Muscle layer of colon (tissue), 2 donors: ENCODE data around the gene HACD4.

Source experiments
- H3K27ac ChIP-seq: one replicate; pipeline ENCODE4 v1.7.0; 2013; ENCODE audit warnings: low read depth, mild to moderate bottlenecking, low read length, moderate library complexity
- H3K27me3 ChIP-seq, 2 donors: one replicate each; pipeline ENCODE4 v1.7.0; 2013; ENCODE audit warnings: low read length in 2 of 2, mild to moderate bottlenecking in 2 of 2; ENCODE audit not compliant: insufficient read depth in 2 of 2, control insufficient read depth in 1 of 2
- H3K36me3 ChIP-seq: one replicate; pipeline ENCODE4 v1.7.0; 2013; ENCODE audit warnings: mild to moderate bottlenecking, low read length; ENCODE audit not compliant: insufficient read depth
- H3K4me1 ChIP-seq: one replicate; pipeline ENCODE4 v1.7.0; 2013; ENCODE audit warnings: mild to moderate bottlenecking, low read length; ENCODE audit not compliant: insufficient read depth
- H3K4me3 ChIP-seq, 2 donors: one replicate each; pipeline ENCODE4 v1.7.0; 2013; ENCODE audit warnings: low read length in 2 of 2, low read depth in 1 of 2, mild to moderate bottlenecking in 1 of 2, moderate library complexity in 1 of 2
- H3K9ac ChIP-seq: one replicate; pipeline ENCODE4 v1.7.0; 2013; ENCODE audit warnings: low read length
- H3K9me3 ChIP-seq: one replicate; pipeline ENCODE4 v1.7.0; 2013; ENCODE audit warnings: mild to moderate bottlenecking, low read length
- donor health status: abdominal sarcoma.
- donor health status: Adenocarcinoma of cecum.

The HACD4 gene

DNA sequence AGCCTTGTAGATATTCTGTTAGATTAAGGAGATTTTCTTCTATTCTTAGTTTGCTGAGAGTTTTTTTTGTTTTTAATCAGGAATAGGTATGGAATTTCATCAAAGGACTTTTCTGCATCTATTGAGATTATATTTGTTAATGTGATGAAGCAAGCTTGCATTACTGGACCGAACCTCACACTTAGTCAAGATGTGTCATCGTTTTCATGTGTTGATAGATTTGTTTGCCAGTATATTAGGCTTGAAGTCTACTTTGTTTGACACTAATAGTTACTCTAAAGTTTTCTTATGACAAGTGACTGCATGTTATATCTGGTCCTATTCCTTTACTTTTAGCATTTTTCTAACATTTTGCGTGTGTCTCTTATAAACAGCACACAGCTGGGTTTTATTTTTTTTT lies 12.4 kb upstream of the HACD4 start:
- H3K9me3 ChIP-seq: no peaks in the 10 kb centered on the region
- H3K4me3 ChIP-seq: no peak overlapping the region
- H3K36me3 ChIP-seq: no peaks in the 10 kb centered on the region
- H3K4me1 ChIP-seq: no peaks in the 10 kb centered on the region
- H3K9ac ChIP-seq: no peak overlapping the region
- no peaks in the 10 kb centered on the region for H3K27me3 ChIP-seq
- H3K27ac ChIP-seq: no peak overlapping the region

DNA sequence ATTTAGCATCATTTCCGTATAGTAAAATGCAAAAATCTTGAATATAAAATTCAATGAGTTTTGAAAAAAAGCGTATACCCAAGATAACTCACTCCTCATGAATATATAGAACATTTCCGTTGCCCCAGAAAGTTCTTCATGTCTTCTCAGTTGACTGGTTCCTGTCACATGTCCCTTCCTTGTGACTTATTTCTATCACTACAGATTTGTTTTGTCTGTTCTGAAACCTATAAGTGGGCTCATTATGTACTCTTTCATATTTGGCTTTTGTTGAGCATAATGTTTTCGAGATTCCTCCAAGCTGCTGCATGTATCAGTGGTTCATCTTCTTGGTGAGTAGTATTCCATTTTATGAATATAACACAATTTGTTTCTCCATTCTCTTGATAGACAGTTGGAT lies 11.0 kb upstream of the HACD4 start:
- Histone ChIP-seq H3K9ac (no peak overlapping the region), H3K27me3 (no peaks in the 10 kb centered on the region), H3K4me3 (no peak overlapping the region), H3K27ac (no peak overlapping the region), H3K9me3 (no peaks in the 10 kb centered on the region), H3K4me1 (no peaks in the 10 kb centered on the region), H3K36me3 (no peaks in the 10 kb centered on the region)

DNA sequence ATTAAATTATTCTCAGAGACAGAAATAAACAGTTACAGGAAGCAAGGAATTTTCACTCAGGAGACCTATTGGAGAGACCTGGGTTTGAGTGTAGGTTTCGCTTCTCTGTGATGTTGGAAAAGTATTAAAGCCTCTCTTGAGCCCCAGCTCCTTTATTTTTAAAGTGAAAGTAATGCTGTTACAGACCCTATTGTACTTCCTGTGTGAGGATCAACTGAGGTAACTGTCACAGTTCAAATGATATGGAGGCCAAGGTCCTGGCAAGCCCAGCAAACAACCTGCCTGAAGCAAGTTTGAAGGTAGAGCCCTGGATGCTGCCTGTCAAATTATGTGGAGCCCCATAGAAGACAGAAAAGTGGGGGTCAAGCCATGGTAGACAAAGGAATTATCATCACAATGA lies 7.9 kb upstream of the HACD4 start:
- Histone ChIP-seq H3K9me3 (no peaks in the 10 kb centered on the region), H3K9ac (no peak overlapping the region), H3K4me1 (no peaks in the 10 kb centered on the region), H3K36me3 (no peaks in the 10 kb centered on the region), H3K4me3 (no peak overlapping the region), H3K27ac (no peak overlapping the region), H3K27me3 (no peaks in the 10 kb centered on the region)

DNA sequence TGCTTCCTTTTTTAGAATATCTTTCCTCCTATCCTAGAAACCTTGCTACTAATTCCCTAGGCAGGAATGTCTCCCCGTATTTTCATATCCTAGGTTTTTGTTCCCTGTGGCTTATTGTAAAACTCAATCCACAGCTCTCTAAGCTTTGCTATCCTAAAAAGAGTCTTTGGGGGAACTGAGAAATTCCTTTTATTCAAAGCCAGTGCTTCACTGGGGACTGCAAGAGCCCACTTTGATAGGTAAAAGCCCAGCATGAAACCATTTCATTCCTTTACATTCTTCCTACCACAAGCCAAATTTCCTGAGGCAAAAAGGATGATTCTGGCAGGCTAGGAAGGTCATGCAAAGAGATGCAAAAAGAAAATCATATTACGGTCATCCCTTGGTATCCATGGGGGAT lies 5.8 kb upstream of the HACD4 start:
- no peaks in the 10 kb centered on the region for H3K36me3 ChIP-seq
- H3K9ac ChIP-seq: no peak overlapping the region
- H3K4me3 ChIP-seq: no peak overlapping the region
- no peaks in the 10 kb centered on the region for H3K9me3 ChIP-seq
- no peaks in the 10 kb centered on the region for H3K27me3 ChIP-seq
- no peak overlapping the region for H3K27ac ChIP-seq
- H3K4me1 ChIP-seq: no peaks in the 10 kb centered on the region

DNA sequence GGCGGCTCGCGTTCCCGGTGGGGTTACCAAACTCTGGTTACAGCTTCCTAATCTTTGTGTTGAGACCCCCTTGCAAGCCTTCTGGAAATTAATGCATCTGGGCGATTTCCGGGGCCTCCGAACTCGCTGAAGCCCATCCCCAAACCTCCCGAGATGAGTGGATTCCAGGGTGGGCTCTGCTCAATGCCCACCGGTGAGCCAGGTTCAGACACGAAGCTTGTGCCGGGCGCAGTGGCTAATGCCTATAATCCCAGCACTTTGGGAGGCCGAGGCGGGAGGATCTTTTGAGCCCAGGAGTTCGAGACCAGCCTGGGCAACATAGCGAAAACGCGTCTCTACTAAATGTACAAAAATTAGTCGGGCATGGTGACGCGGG lies 356 bp upstream of the HACD4 start:
- Histone ChIP-seq H3K4me1 (peaks cover 20% of the 10 kb centered on the region), H3K27ac (peak overlapping the region; percentile 93), H3K4me3 (peak overlapping the region; percentile 44 to 81), H3K9ac (no peak overlapping the region), H3K27me3 (no peaks in the 10 kb centered on the region), H3K36me3 (no peaks in the 10 kb centered on the region), H3K9me3 (no peaks in the 10 kb centered on the region)

DNA sequence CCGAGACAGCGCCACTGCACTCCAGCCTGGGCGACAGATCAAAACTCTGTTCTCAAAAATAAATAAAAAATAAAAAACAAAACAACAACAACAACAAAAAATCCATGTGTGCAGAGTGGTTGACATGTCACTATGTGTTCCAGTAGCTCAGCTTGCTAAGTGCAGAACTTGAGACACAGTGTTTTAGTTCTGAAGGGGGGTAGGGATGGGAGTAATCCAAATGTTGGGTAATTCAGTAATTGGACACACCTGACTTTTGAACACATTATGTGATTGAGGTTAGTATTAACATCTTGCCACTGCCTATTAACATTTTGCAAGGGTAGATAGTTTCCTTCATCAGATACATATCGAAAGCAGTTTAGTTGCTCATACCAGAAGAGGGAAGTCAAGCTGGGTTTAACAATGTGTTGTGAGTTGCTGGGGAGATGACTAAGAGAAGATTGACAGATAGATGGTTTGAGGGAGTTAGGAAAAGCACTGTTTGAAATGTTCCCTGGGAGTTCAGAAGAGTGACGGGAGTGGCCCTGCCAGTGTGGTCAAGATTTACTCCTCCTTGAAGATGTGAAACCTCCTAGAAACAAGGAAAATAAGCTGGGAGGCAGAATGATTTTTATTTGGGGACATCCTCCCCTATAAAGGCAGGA lies 928 bp downstream of the HACD4 start:
- Histone ChIP-seq H3K9me3 (no peaks in the 10 kb centered on the region), H3K36me3 (no peaks in the 10 kb centered on the region), H3K4me3 (peak overlapping the region; percentile 44 to 81), H3K9ac (peak overlapping the region; percentile 55), H3K4me1 (peaks cover 20% of the 10 kb centered on the region), H3K27ac (peak overlapping the region; percentile 93), H3K27me3 (no peaks in the 10 kb centered on the region)

DNA sequence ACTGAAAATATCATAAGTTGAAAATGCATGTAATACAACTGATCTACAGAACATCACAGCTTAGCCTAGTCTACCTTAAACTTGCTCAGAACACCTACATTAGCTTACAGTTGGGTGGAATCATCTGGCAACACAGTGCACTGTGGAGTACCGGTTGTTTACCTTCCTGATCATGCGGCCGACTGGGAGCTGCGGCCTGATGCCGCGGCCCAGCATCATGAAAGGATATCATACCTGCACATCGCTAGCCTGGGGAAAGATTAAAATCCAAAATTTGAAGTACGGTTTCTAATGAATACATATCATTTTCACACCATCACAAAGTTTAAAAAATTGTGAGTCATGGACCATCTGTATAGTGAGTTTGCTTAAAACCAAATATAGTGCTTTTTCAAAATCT lies 1.8 kb downstream of the HACD4 start:
- H3K9me3 ChIP-seq: no peaks in the 10 kb centered on the region
- H3K27ac ChIP-seq: no peak overlapping the region
- no peak overlapping the region for H3K9ac ChIP-seq
- no peaks in the 10 kb centered on the region for H3K27me3 ChIP-seq
- peaks cover 20% of the 10 kb centered on the region for H3K4me1 ChIP-seq
- no peaks in the 10 kb centered on the region for H3K36me3 ChIP-seq
- H3K4me3 ChIP-seq: no peak overlapping the region

DNA sequence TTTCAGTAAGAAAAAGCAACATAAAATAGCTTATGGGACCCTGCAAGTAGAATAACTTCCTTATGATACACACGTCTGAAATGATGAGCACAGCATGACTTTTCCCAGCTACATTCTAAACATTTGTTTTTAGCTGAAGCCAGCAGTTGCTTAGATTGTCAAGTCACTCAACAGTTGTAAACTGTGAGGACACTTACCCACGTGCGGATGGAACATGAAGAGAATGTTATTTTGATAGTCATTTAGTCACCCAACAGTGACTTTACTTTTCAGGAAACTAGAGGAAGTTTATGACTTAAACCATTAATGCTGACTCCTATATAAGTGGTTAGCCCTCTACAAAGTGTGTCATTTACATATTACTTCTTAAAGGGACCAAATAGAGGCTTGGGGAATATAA lies 3.0 kb downstream of the HACD4 start:
- H3K4me3 ChIP-seq: no peak overlapping the region
- peaks cover 20% of the 10 kb centered on the region for H3K4me1 ChIP-seq
- no peak overlapping the region for H3K9ac ChIP-seq
- no peaks in the 10 kb centered on the region for H3K27me3 ChIP-seq
- H3K27ac ChIP-seq: no peak overlapping the region
- H3K9me3 ChIP-seq: no peaks in the 10 kb centered on the region
- no peaks in the 10 kb centered on the region for H3K36me3 ChIP-seq

DNA sequence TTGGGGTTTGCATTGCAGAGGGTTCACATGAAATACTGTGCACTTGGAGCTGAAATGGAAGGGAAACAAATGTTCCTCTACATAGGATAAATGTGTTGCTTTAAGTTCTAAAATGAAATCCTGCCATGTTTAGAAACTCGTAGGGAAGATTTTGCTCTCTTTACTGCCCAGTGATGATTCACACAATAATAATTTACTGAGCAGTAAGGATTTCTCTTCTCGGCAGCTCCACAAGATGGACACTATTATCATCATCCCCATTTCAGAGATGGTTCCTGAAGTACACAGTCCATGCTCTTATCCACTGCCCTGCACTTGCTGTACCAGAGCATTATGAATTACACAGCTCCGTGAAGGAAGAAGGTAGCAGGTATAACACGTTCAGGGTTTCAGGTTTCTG lies 4.1 kb downstream of the HACD4 start:
- H3K27ac ChIP-seq: no peak overlapping the region
- peaks cover 20% of the 10 kb centered on the region for H3K4me1 ChIP-seq
- H3K9me3 ChIP-seq: no peaks in the 10 kb centered on the region
- H3K27me3 ChIP-seq: no peaks in the 10 kb centered on the region
- H3K9ac ChIP-seq: no peak overlapping the region
- H3K4me3 ChIP-seq: no peak overlapping the region
- H3K36me3 ChIP-seq: no peaks in the 10 kb centered on the region

DNA sequence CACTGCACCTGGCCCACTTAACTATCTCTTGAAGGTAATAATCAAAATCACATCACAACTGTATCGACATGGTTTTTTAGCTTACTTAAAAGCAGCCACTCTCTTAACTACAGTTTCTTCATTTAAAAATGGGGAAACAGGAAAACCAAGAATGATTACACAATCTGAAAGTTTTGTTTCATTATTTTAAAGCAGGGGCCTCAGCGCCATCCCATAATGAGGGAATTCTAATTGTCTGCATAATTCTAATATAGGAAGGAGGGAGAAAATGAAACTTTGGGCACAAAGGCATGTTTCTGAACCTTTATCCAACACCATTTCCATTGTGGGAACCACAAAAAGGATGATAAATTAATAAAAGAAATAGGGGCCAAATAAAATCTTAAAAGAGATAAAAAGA lies 7.6 kb downstream of the HACD4 start:
- no peaks in the 10 kb centered on the region for H3K9me3 ChIP-seq
- H3K27me3 ChIP-seq: no peaks in the 10 kb centered on the region
- no peaks in the 10 kb centered on the region for H3K36me3 ChIP-seq
- no peak overlapping the region for H3K9ac ChIP-seq
- no peak overlapping the region for H3K27ac ChIP-seq
- H3K4me1 ChIP-seq: peaks cover 8% of the 10 kb centered on the region
- no peak overlapping the region for H3K4me3 ChIP-seq

DNA sequence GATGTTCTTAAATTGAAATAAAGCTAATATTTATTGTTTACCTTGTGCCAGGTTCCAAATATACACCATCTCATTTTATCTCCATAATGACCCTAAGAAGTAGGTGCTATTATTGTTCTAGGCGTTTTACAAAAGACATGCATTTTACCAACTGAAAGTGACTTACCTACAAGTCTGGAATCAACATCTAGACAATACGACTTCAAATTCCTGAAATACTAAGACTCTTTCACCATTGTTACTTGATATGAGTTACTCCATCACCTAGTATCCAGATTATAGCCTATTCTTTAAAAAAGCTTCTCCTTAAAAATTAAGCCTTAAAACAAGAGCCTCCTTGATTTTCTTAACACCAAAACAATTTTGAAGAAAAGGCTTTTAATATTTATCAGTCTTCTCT lies 13.3 kb downstream of the HACD4 start:
- Histone ChIP-seq H3K4me3 (no peak overlapping the region), H3K27ac (no peak overlapping the region), H3K27me3 (no peaks in the 10 kb centered on the region)

DNA sequence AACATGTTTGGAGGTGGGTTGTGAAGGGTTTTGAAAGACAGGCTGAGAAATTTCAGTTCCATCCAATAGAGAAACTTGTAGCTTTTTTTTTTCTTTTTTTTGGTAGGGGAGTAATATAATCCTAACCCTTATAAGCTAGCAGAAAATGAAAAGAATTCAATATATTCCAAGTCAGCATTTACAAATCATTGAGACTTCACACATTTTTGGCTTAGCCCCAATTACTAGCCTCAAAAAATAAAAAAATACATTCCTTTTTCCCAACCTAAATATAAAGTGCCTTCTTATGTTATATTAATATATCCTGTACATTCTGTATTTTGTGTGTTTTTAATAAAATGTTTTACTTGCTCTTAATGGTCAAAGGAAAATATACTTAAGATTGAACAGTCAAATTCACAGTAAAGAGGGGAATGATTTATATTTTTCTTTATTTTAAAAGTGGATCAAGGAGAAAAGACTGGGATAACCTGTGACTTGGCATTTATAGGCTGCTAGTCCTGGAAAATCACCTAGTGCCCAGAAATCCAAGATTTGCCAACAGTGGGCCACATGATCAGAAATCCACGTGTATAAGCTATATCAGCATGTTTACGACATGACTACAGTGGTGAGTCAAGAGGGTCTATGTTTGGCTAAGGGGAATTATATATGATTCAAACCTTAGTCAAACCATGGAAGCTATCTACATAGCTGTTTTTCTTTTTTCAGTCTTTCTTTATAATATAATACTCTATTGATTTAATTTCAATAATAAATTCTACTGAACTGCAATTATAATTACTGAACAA lies 14.5 kb downstream of the HACD4 start:
- H3K9me3 ChIP-seq: no peaks in the 10 kb centered on the region
- no peak overlapping the region for H3K9ac ChIP-seq
- peaks cover 13% of the 10 kb centered on the region for H3K4me1 ChIP-seq
- peaks cover 5% of the 10 kb centered on the region for H3K36me3 ChIP-seq
- no peaks in the 10 kb centered on the region for H3K27me3 ChIP-seq
- no peak overlapping the region for H3K27ac ChIP-seq
- no peak overlapping the region for H3K4me3 ChIP-seq

More for the DNA sequence above, 13.3 kb downstream of the HACD4 start:
- peaks cover 5% of the 10 kb centered on the region for H3K36me3 ChIP-seq
- no peaks in the 10 kb centered on the region for H3K9me3 ChIP-seq
- no peak overlapping the region for H3K9ac ChIP-seq
- H3K4me1 ChIP-seq: peaks cover 13% of the 10 kb centered on the region
